PC-3 (cell line): ENCODE data around the gene DUSP21.

Experiments used
- CTCF ChIP-seq: fragments of 300-600 bp; sonication (generic); conservative IDR thresholded peaks from 2 replicates; pipeline ENCODE4 v1.5.1; 2017; ENCODE audit warnings: antibody characterized with exemption, low read depth, mild to moderate bottlenecking, low read length
- EZH2 ChIP-seq: fragments of 300-600 bp; sonication (generic); IDR thresholded peaks from one replicate; pipeline ENCODE4 v1.6.1; 2017; ENCODE audit warnings: antibody characterized with exemption, mild to moderate bottlenecking, low read length; ENCODE audit not compliant: unreplicated experiment

DNA sequence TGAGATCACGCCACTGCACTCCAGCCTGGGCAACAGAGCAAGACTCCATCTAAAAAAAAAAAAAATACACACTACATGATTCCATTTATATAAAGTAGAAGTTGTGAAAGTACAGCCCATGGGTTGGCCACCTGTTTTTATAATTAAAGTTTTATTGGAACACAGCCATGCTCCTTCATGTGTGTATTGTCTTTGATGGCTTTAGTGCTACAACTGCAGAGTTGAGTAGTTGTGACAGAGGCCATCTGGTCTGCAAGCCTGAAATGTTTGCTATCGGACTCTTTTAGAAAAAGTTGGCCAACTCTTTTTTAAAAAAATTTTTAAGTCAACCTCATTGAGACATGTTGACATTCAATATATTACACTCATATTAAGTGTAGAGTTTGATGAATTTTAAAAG is 41.2 kb upstream of the DUSP21 start:
- TF ChIP-seq EZH2: no peak
- no peak for TF ChIP-seq CTCF
